ENCODE measurements around the gene ACSBG1.

Gene ACSBG1

GRCh38 chr15:78225783-78226541 lies 8.4 kb downstream of the ACSBG1 start:
- TF ChIP-seq CTCF (IDR thresholded peaks at IDR 0.05) = no peak

GRCh38 chr15:78224023-78224411 lies 10.3 kb downstream of the ACSBG1 start:
- no peak for TF ChIP-seq CTCF (IDR thresholded peaks at IDR 0.05)

GRCh38 chr15:78223396-78224022 lies 10.9 kb downstream of the ACSBG1 start:
- no peak for TF ChIP-seq CTCF (IDR thresholded peaks at IDR 0.05)

- TF ChIP-seq CTCF (IDR thresholded peaks at IDR 0.05) = no peak
Measured at GRCh38 chr15:78222745-78223395, 11.5 kb downstream of the ACSBG1 start.

- TF ChIP-seq CTCF (IDR thresholded peaks at IDR 0.05) = no peak
Measured at GRCh38 chr15:78220713-78221112, 13.7 kb downstream of the ACSBG1 start.

GRCh38 chr15:78216276-78217104 lies 17.9 kb downstream of the ACSBG1 start:
- TF ChIP-seq CTCF (IDR thresholded peaks at IDR 0.05) = no peak

- no peak for TF ChIP-seq CTCF (IDR thresholded peaks at IDR 0.05)
Measured at GRCh38 chr15:78213956-78214355, 20.4 kb downstream of the ACSBG1 start.
